HG03159 (cell line): ENCODE results near the gene C10orf90.
"Not testable (repeated sequence)": the region's sequence is repeated elsewhere in the genome, so short reads cannot be mapped to it uniquely, and the experiment has no call there.

Experiments used
- ATAC-seq: cut with Tn5 transposase; IDR thresholded peaks from one replicate; pipeline ENCODE4 v1.9.1; 2021; ENCODE audit warnings: mild to moderate bottlenecking, moderate library complexity; ENCODE audit not compliant: unreplicated experiment

The C10orf90 gene

DNA sequence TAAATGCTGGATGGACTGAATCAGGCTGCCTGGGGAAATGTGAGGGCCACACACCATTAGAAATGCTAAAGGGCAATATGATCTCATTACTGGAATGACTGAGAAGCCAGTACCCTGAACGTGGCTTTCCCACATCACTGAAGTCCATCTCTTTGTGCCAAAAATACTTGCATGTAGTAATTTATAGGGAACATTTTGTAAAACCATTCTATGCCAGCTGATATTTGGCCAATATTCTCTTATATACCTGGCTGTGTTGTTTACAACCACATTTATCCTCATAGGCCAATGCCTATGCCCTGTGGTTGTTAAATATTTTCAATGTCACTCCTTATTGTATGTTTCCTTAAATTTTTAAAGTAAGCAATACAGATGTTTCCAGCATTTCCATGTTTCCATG is 111.6 kb downstream of the C10orf90 start:
- no peak for ATAC-seq

DNA sequence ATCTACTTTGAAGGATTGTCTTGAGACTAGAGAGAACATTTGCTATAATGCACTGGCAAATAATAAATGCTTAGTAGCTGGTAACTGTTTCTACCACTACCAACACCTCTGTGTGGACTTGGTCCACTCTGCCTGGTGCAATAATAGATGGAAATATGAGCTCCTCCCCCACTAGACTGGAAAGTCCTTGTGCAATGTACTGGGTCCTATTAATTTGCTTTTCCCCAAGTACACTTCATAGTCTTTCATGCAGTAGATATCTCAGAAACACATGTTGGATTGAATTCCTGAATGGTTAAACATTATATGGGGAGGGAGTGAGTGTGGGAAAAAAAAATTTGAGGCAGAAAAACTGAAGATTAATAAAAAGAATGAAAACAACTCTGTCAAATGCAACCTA is 119.3 kb downstream of the C10orf90 start:
- no peak for ATAC-seq

DNA sequence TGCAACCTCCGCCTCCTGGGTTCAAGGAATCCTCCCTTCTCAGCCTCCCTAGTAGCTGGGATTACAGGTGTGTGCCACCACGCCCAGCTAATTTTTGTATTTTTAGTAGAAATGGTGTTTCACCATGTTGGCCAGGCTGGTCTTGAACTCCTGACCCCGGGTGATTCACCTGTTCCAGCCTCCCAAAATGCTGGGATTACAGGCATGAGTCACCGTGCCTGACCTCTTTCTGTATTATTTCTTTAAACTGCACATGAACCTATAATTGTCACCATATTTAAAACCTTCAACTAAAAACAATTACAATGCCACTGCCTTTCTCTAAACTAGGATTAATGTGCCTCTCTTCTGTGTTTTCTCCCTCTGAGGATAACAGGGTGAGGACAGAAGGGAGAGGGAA is 119.9 kb downstream of the C10orf90 start:
- ATAC-seq, result not testable (repeated sequence)

DNA sequence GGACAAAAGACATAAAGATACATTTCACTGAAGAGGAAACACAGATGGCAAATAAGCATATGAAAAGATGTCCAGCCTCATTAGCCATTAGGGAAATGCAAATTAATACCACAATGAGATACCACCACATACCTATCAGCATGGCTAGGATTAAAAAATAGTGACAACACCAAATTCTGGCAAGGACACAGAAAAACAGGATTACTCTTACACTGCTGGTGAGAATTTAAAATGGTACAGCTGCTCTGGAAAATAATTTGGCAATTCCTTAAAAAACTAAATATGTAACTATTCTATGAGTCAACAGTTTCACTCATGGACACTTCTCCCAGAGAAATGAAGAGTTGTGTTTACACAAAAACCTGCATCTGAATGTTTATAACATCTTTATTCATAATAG is 121.1 kb downstream of the C10orf90 start:
- no peak for ATAC-seq

DNA sequence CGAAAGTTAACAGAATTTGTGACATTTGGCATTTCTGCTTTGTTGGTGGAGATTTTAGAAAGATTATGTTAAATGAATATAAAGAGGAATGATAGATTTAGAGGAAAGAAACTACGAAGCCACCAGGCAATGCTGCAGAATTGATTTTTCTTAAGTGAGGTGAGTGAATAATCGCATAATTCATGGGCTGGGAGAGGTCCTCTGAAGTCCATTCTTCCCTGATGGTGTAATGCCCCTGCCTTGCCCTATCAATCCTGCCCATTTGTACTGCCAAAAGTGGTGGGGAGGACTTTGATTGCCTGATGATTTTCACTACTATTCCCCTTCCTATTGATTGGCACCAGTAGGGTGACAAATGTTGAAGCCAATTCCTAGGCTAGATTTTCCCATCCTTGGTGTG is 125.9 kb downstream of the C10orf90 start:
- ATAC-seq, result no peak

DNA sequence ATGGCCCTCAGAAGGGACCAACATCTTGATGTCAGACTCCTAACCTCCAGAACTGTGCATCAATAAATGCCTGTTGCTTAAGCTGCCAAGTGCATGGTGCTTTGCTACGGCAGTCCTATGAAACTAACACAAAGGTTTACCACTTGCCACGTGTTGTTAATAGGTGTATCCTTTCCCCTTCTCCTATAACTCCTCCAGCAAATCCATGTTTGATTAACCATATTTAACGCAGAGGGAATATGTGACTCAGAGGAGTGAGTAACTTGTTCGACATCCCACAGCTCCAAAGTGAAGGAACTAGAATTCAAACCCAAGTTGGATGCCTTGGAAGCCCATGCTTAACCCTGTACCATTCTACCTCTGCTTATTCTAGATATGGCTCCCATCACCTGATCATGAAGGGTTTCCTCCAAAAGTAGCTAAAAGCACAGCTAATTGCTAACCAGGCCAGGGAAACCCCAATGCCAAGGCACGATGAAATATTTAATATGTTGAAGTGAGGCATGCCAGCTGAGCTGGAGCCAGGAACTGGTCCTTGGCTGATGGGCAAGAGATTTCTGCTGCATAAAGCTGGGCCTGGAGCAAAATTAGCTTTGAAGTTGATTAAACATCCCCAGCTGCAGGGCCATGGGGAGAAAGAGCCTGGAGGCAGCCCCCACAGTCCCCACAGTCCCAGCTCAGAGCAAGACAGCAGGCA is 131.9 kb downstream of the C10orf90 start:
- no peak for ATAC-seq

DNA sequence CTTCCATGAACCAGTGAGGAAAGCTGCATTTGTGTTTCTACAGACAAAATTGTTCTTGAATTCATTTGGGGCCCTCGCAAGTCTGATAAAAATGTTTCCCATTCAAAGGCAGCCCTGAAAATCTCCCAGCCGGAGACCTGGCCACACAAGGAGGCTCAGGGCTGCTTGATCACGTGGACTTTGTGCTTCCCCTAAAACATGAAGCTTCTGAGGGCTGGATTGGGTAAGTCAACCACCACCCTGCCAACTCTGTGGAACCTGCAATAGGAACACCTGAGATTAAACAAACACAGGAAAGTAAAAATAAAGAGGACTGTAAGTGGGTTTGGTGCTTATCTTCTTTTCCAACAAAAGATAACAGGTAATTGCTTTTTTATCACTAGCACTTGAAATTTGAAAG is 133.8 kb downstream of the C10orf90 start:
- no peak for ATAC-seq

DNA sequence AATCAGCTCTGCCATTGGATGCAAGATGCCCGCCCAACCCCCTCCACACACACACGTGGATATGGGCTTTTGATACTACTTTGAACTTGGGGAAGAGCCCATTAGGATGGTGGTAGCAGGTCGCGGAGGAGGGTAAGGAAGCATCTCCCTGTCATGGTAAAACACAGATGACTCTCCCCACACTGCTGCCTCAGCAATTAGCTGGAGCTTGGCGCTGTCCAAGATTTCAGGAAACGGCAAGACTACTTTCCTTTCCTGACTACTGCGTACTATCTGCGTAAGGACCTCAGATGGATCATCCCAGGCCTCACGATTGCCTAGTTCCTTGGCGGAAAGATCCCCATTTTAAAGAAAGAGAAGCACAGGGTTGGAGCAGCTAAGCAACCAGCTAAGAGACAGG is 134.3 kb downstream of the C10orf90 start:
- ATAC-seq, result no peak

DNA sequence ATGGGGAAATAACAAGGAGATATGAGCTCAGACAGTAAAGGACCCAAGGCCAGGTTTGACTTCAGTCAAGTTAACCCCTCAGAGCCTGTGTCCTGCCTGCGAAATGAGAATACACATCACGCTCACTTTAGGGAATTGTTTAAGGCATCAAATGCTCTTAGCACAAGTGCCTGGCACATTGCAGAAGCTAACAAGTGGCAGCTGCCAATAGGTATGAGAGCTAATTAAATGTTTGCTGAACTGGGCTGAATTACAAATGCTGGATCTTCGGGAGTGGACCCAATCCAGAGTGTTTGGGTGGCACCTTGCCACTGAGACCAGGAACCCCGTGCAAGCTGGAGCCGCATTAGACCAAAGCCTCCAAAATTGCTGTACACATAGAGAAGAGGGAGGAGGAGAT is 136.8 kb downstream of the C10orf90 start:
- ATAC-seq, result no peak

DNA sequence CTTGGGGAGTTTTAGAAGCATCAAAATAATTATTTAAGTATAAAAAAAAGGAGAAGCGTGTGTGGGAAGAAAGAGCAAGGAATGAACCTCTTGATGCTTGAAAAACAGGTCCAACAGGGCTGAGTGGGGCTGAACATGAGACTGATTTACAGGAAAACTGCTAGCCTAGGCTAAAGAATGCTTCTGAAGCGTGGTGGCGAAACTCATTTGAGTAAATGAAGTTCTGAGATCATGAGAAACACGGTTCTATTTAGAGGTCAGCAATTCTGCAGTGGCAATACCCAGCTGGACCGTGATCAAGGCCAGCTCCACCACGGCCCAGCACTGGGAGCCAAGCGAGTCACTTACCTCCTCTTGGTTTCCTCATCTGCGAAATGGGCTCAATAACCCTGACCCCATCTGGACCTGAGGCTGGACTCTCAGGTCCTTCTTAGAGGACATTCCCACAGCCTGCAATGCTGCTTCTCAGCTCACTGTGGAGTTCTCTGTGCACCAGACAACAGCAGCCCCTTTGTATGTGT is 142.1 kb downstream of the C10orf90 start:
- no peak for ATAC-seq

DNA sequence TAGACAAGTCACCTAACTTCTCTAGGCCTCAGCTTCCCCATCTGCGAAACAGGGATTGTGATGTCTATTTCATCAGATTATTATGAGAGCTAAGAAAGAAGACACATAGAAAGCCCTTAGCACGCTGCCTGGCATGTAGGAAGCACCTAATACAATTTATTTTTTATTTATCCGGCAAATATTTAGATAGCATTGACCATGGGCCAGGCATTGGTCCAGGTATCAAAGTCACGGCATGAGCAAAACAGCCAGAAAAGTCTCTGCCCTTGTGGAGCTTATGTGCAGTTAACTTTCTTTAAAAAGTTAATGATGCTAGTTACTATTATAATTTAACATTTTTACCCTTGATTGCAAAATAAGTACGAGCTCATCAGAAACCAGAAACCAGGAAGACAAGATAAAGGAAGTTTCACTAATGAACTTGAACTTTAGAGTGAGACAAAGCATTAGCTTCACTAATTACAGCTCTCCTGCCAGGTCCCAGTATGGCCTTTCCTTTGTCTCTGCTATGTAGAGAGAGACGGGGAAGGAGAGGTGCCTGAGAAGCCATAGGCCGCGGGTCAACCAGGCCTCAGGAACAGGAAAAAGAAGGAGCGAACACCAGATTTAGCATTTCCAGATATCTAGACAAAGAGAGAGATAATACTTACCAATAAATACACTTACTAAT is 142.7 kb downstream of the C10orf90 start:
- no peak for ATAC-seq

DNA sequence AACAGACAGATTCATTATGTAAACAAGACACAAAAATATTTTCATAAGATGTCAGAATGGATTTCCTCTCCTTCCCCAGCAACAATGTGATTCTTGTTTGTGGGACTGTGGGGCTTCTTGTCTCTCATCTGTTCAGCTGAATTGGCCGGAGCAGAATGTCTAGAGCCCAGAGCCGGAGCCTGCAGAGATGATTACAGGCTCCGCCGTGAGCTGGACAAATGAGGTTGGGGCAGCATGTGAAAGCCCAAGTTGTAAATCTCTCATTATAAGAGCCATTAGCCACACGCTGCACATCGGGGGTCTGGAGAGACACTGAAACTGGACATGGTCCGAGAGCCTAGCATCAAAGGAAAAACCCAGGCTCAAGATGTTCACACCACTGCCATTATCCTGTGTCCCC is 145.2 kb downstream of the C10orf90 start:
- no peak for ATAC-seq

DNA sequence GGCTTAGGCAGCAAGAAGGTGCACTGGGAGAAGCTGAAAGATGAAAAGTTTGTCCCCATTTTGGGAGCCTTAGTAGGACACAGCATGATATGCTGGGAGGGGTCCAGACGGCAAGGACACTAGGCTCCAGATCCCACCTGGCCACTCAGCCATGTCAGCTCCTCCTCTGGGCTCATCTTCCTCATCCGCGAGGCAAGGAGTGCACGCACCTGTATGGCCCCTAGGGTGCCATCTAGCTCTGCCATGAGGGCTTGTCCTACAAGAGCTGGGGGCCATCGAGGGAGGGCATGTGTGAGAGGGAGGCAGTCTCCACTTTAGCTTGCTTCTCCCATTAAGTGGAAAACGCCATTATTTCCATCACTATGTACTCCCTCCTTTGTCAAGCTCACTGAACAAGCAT is 146.0 kb downstream of the C10orf90 start:
- ATAC-seq, result no peak

DNA sequence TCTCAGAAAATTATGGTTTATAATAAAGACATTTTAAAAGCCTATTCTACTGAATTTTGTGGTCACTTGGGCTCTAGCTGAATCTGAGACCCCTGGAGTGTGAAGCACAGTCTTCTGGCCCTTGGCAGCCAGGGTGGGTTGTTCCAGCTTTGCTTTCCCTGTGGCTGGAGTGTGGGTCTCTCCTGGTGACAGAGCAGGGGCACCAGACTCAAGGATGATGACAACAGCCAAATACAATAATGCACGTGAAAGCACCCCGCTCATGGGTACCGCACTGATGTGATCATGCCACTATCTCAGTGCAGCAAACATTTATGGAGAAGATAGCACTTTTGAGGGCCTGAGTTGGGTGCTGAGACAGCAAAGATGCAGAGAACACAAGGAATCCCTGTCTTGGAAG is 147.4 kb downstream of the C10orf90 start:
- no peak for ATAC-seq

DNA sequence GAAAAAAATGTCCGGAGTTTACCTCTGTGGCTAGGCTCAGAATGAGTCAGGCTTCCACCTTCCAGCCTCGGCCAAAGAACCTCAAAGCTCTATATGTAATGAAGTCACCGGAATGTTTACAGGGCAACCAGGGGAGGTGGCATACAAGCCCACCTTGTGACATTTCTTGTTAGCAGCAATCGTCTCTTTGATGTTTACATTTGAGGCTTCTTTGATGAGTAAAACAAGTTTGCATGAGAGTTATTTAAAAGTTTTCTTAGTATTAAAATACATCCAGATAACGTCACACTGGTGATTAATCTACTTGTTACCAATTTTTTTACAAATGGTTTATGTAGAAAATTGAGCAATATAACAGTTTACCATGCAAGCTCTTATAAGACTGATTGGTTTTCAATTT is 149.1 kb downstream of the C10orf90 start:
- no peak for ATAC-seq

DNA sequence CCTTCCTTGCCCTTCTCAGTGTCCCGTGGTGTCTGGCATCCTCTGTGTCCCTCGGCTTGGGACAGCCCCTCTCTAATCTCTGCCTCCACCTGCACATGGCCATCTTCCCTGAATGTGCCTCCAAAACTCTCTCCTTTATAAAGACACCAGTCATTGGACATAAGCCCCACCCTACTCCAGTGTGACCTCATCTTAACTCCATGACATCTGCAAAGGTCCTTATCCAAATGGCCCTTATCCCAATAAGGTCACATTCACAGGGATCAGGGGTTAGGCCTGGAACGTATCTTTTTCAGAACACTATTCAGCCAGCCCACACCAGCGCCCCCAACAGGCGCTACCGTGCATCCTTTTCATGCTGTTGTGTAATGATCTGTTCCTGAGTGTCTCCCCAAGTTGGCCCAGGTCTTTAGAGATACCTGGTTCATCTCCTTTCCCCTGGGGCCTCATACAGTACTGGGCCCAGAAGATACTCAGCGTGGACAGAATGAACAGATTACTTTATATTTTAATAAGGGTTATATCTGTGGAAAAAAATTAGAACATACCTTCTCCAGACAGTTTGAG is 149.7 kb downstream of the C10orf90 start:
- ATAC-seq, result no peak

DNA sequence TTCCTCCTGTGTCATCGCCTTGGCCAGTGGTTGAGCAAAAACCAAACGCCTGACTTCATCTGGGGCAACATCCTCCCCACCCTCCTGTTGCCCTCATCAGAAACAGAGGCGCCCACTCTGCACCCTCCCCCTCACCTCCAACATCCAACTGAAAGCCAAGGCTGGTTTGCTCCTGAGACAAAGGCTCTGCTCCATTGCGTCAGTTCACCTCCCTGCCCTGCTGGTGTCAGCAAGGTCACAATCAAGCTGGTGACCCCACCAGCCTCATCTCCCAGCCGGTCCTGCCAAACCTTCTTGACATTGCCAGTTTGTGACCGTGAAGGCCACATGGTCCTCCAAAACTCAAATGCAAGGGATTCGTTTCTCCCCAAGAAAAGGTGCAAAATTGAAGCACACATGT is 150.5 kb downstream of the C10orf90 start:
- no peak for ATAC-seq

DNA sequence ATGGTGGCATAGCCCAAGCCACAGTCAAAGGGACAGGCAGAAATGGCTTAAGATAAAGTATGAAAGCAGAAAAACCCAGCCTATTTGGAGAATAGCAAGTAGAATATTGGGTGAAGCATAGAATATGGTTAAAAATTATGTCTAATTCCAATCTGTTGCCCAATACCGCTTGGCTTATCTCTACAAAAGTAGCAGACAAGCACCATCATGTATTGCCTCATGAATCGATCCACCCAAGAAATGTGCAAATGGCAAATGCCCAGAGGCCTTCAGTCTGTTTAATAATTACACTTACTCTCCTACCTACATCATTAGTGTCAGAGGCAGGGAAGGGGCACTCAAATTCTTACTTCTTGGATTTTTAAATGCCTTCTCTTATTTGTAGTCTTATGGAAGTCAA is 151.3 kb downstream of the C10orf90 start:
- ATAC-seq, result no peak

DNA sequence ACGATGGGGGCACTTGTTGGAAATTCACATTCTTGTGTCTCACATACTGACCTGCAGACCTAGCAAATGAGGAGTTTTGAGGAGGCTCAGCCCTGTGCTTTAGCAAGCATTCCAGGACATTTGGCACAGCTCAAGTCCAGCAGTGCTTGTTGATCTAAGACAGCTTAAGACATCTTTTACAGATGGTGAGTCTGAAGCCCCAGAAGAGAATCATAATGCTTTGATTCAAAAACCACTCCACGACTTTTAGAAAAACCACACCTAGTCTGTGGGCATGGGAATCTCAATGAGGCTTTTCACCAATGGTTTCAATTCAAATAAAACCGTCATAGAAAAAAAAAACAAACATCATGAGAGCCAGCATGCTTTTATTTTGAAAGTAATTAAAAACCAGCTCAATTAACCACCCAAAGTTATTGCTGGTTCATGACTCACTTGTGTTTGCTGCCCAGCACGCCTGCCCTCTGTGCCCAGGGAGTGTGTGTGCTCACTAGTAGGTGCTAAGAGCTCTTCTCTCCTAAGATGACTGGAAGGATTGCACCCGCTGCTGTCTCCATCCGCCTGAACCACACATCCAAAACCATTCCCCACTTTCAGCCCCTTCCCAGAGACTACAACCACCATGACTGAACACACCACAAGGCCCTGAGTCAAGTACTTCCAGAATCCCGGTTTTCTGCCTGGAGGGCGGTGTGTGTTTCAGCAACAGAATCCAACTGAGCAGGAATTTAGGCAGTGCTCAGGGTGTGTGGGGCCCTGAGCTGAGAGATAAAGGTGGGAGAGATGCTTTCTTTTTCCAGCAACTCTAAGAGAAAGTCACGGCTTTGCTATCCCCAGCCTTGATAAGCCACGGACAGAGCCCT is 152.0 kb downstream of the C10orf90 start:
- no peak for ATAC-seq

DNA sequence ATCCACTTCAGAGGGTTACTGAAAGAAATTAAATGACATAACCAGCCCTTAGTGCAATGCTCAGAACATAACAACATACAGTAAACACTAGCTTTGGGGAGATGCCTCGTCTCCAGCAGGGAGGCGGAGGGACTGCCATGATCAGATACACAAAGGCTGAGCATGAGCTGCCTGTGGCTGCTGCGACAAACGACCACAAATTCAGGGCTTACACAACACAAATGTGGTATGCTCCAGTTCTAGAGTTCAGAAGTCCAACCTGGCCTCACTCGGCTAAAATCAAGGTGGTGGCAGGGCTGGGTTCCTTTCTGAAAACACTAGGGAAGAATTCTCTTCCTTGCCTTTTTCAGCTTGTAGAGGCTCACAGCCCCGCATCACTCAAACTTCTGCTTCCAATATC is 154.0 kb downstream of the C10orf90 start:
- ATAC-seq, result no peak

DNA sequence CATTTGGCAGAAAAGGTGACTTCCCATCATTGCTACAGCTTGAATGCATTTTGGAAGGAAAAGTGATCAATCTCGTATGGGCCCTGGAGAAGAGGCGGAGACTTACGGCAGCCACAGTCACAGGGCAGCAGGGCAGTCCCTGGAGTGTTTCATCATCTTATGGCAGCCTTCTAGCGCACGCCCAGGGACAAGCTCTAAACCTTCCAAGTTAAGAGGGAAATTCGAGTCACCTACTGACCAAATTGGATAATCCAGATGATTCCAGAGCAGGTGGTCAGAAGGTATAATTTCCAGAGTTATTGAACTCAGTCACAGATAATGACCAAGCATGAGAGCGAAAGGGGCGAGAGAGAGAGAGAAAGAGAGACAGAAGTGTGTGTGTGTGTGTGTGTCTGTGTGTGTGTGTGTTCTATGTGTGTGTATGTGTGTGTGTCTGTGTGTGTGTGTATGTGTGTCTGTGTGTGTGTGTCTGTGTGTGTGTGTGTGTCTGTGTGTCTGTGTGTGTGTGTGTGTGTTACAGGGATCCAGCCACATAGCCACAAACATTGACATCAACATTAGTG is 158.5 kb downstream of the C10orf90 start:
- ATAC-seq, result no peak
